ENCODE data around the gene KDM4B.

GRCh38 chr19:5017235-5017634 is 48.3 kb downstream of the KDM4B start:
- TF ChIP-seq CTCF (IDR thresholded peaks at IDR 0.05) (no peak), POLR2A (IDR thresholded peaks at IDR 0.05) (no peak)

Data from uterus (tissue), 2 donors.